PC-3 (cell line): ENCODE data around the gene SELE. TPM values are rescaled to one million over a fixed set of nuclear protein-coding genes. Genes with fewer than 3 reads are reported as not detected.

Experiments used
- ATAC-seq: fragments of 200-7000 bp; cut with Tn5 transposase; 2 replicates; pipeline ENCODE4 v1.9.1; 2020; ENCODE audit warnings: mild to moderate bottlenecking, moderate library complexity
- Bru-seq: library from RNA; stranded (reverse); fragments of 400-500 nt; gene quantifications from one replicate; lab custom pipeline; 2021; lab: Mats Ljungman, UMichigan
- BruChase-seq, 2 experiments: library from RNA; stranded (reverse); fragments of 400-500 nt; gene quantifications; one replicate each; lab custom pipeline; 2021; lab: Mats Ljungman, UMichigan
- BruUV-seq: library from RNA; stranded (reverse); fragments of 400-500 nt; replicated peaks from 2 replicates; lab custom pipeline; 2021; lab: Mats Ljungman, UMichigan
- CTCF ChIA-PET: fragments of 300-600 bp; sonication (Branson Sonifier 250); formaldehyde crosslinking; loops from one replicate; lab custom pipeline; 2022; ENCODE audit warnings: antibody characterized with exemption; lab: Charles Lee
- POLR2A ChIA-PET: fragments of 300-600 bp; sonication (Branson Sonifier 250); formaldehyde crosslinking; loops from one replicate; lab custom pipeline; 2022; ENCODE audit warnings: antibody characterized with exemption; ENCODE audit not compliant: unreplicated experiment; lab: Charles Lee
- DNase-seq: peaks from one replicate; pipeline ENCODE4 v3.0.0-alpha.2; 2015
- H2AFZ ChIP-seq: fragments of 300-600 bp; sonication (generic); 2 replicates; pipeline ENCODE4 v1.6.0; 2016; ENCODE audit warnings: antibody characterized with exemption, low read length
- H3F3A ChIP-seq: fragments of 300-600 bp; sonication (generic); one replicate; pipeline ENCODE4 v1.6.0; 2017; ENCODE audit warnings: antibody characterized with exemption, low read length, control low read depth, mild to moderate bottlenecking; ENCODE audit not compliant: unreplicated experiment
- H3K27ac ChIP-seq: fragments of 300-600 bp; sonication (generic); 2 replicates; pipeline ENCODE4 v1.5.1; 2016; ENCODE audit warnings: mild to moderate bottlenecking, low read length
- H3K27me3 ChIP-seq: fragments of 300-600 bp; sonication (generic); 2 replicates; pipeline ENCODE4 v1.6.1; 2016; ENCODE audit warnings: low read length, mixed read lengths
- H3K36me3 ChIP-seq: fragments of 300-600 bp; sonication (generic); 2 replicates; pipeline ENCODE4 v1.6.1; 2016; ENCODE audit warnings: low read depth, mixed run types, low read length, mixed read lengths
- H3K4me1 ChIP-seq: fragments of 300-600 bp; sonication (generic); 2 replicates; pipeline ENCODE4 v1.5.1; 2016; ENCODE audit warnings: low read length; ENCODE audit not compliant: insufficient read depth
- H3K4me2 ChIP-seq: fragments of 300-600 bp; sonication (generic); 2 replicates; pipeline ENCODE4 v1.6.0; 2016; ENCODE audit warnings: low read length
- H3K4me3 ChIP-seq: fragments of 300-600 bp; sonication (generic); 2 replicates; pipeline ENCODE4 v1.5.1; 2016; ENCODE audit warnings: mild to moderate bottlenecking, low read length, mixed read lengths
- H3K79me2 ChIP-seq: fragments of 300-600 bp; sonication (generic); 2 replicates; pipeline ENCODE4 v1.6.1; 2017; ENCODE audit warnings: low read length, mixed read lengths
- H3K9ac ChIP-seq: fragments of 300-600 bp; sonication (generic); 2 replicates; pipeline ENCODE4 v1.6.0; 2016; ENCODE audit warnings: mild to moderate bottlenecking, low read length
- H3K9me2 ChIP-seq: fragments of 300-600 bp; sonication (generic); replicated peaks from 2 replicates; pipeline ENCODE4 v1.6.1; 2016; ENCODE audit warnings: mixed run types, low read length, mixed read lengths
- H3K9me3 ChIP-seq: fragments of 300-600 bp; sonication (generic); 2 replicates; pipeline ENCODE4 v1.6.1; 2016; ENCODE audit warnings: low read length, mixed read lengths
- H4K20me1 ChIP-seq: fragments of 300-600 bp; sonication (generic); 2 replicates; pipeline ENCODE4 v1.6.1; 2016; ENCODE audit warnings: low read length, mixed read lengths
- CTCF ChIP-seq: fragments of 300-600 bp; sonication (generic); conservative IDR thresholded peaks from 2 replicates; pipeline ENCODE4 v1.5.1; 2017; ENCODE audit warnings: antibody characterized with exemption, low read depth, mild to moderate bottlenecking, low read length
- EZH2 ChIP-seq: fragments of 300-600 bp; sonication (generic); IDR thresholded peaks from one replicate; pipeline ENCODE4 v1.6.1; 2017; ENCODE audit warnings: antibody characterized with exemption, mild to moderate bottlenecking, low read length; ENCODE audit not compliant: unreplicated experiment
- EZH2phosphoT487 ChIP-seq: fragments of 300-600 bp; sonication (generic); IDR thresholded peaks from 2 replicates; pipeline ENCODE4 v1.6.1; 2018; ENCODE audit warnings: mild to moderate bottlenecking, antibody characterized with exemption, low read length, borderline replicate concordance
- intact Hi-C: fragments of 100-400 bp; cut with micrococcal nuclease; formaldehyde crosslinking; loops from 2 replicates; pipeline ENCODE4 v1.9.0; 2023
- long read RNA-seq: library from polyadenylated mRNA; unstranded; transcript quantifications from one replicate; pipeline ENCODE4 v2.0.0, GENCODE V29; 2021; ENCODE audit not compliant: unreplicated experiment
- total RNA-seq: library from RNA; depleted of rRNA; stranded (reverse); fragments of >200 nt; gene quantifications from 2 replicates; pipeline ENCODE4 v1.2.3, GENCODE V29; 2014; rRNA removed

The SELE gene
- total RNA-seq, result 0.17 TPM in 1 of 2 replicates, not detected in the other
- Bru-seq, nascent RNA, result percentile 7 among the genes with signal in this experiment
- percentile 25 among the genes with signal in this experiment for BruChase-seq, experiment 1, labeled RNA remaining after a 6-hour chase
- percentile 23 among the genes with signal in this experiment for BruChase-seq, experiment 2, labeled RNA remaining after a 2-hour chase
- long read RNA-seq, result 0 reads

GRCh38 chr1:169733924-169734323 is at the start of gene SELE:
Gene SELE (minus strand): TSS chr1:169734079. CDS start chr1:169733612, 467 bp downstream.
- Histone ChIP-seq H3K4me3 (no peak within 1 kb of the TSS), H4K20me1 (no peaks in the 10 kb centered on the region), H3K27me3 (no peaks in the 10 kb centered on the region), H3K4me1 (no peaks in the 10 kb centered on the region), H3K36me3 (no peaks in the 10 kb centered on the region), H3K9ac (no peak within 1 kb of the TSS), H3K27ac (no peak within 1 kb of the TSS), H3K9me2 (no peaks in the 10 kb centered on the region), H3F3A (no peaks in the 10 kb centered on the region), H2AFZ (no peak within 1 kb of the TSS), H3K4me2 (no peak within 1 kb of the TSS), H3K79me2 (no peaks in the 10 kb centered on the region), H3K9me3 (no peaks in the 10 kb centered on the region)
- CTCF ChIA-PET, result no interaction called here
- ATAC-seq (no peak), DNase-seq (no peak)
- POLR2A ChIA-PET, result no interaction called here
- TF ChIP-seq EZH2phosphoT487 (no peak), CTCF (no peak), EZH2 (no peak)
- intact Hi-C loops, result no loop called here
- BruUV-seq, result no TSS peak

- ChIA-PET POLR2A (no interaction called here), CTCF (no interaction called here)
- intact Hi-C loops, result no loop called here
- Histone ChIP-seq H3K4me3 (no peak overlapping the region), H3K9ac (no peak overlapping the region), H3K4me2 (no peak overlapping the region), H3K36me3 (no peaks in the 10 kb centered on the region), H3K9me2 (no peaks in the 10 kb centered on the region), H3K4me1 (peaks cover 53% of the 10 kb centered on the region), H3F3A (peaks cover 10% of the 10 kb centered on the region), H3K27ac (peak overlapping the region; percentile 97), H3K79me2 (no peaks in the 10 kb centered on the region), H3K9me3 (no peaks in the 10 kb centered on the region), H3K27me3 (no peaks in the 10 kb centered on the region), H4K20me1 (no peaks in the 10 kb centered on the region), H2AFZ (no peak overlapping the region)
- TF ChIP-seq EZH2 (no peak), EZH2phosphoT487 (no peak), CTCF (no peak)
- DNase-seq (no peak), ATAC-seq (no peak)
- no TSS peak for BruUV-seq
Measured at GRCh38 chr1:169782596-169782995, 48.7 kb upstream of the SELE start.

GRCh38 chr1:169779970-169780369 is 46.1 kb upstream of the SELE start:
- peak overlapping the region; percentile 72 for H3K9ac ChIP-seq
- peak overlapping the region; percentile 97 for H3K27ac ChIP-seq
- H3K9me2 ChIP-seq, result no peaks in the 10 kb centered on the region
- no peak for ATAC-seq
- H3K9me3 ChIP-seq, result no peaks in the 10 kb centered on the region
- intact Hi-C loops, result no loop called here
- no peaks in the 10 kb centered on the region for H3K79me2 ChIP-seq
- H2AFZ ChIP-seq, result peak overlapping the region; percentile 67
- no peaks in the 10 kb centered on the region for H3K27me3 ChIP-seq
- peak overlapping the region; percentile 50 for H3K4me2 ChIP-seq
- ChIA-PET POLR2A (no interaction called here), CTCF (no interaction called here)
- no TSS peak for BruUV-seq
- no peak overlapping the region for H3K4me3 ChIP-seq
- no peaks in the 10 kb centered on the region for H4K20me1 ChIP-seq
- peaks cover 53% of the 10 kb centered on the region for H3K4me1 ChIP-seq
- DNase-seq, result peak; percentile 78
- TF ChIP-seq CTCF (no peak), EZH2 (no peak), EZH2phosphoT487 (no peak)
- H3K36me3 ChIP-seq, result no peaks in the 10 kb centered on the region
- H3F3A ChIP-seq, result peaks cover 10% of the 10 kb centered on the region
